Fibroblast of skin of right quadriceps (primary cell): ENCODE results near the gene CNGA3.

ENCODE experiments used
- DNase-seq: peaks from one replicate; pipeline ENCODE4 v3.0.0-alpha.2; 2013

Gene CNGA3

DNA sequence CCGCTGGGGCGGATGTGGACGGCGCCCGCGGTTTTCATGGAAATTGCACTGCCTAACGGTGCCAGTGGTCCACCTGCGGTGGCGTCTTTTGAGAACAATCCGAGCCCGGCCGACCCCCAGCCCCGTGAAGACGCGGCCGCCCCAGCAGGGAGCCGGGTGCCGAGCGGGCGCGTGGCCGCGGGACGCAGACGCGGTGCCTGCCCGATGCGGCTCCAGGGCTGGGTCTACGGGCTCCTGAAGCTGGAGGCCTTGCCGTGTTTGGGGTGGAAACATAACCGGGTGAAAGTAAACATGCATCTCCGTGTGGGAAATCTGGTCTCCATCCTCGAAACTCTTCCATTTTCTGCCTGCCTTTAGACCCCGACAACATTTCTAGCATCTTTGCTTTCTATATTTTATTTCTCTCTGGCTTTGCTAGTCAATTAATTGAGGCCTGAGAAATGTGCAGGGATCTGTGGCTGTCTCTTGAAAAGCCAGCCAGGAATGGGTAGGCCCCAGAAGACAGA lies 99.0 kb downstream of the CNGA3 start:
- DNase-seq = peak; percentile 8

DNA sequence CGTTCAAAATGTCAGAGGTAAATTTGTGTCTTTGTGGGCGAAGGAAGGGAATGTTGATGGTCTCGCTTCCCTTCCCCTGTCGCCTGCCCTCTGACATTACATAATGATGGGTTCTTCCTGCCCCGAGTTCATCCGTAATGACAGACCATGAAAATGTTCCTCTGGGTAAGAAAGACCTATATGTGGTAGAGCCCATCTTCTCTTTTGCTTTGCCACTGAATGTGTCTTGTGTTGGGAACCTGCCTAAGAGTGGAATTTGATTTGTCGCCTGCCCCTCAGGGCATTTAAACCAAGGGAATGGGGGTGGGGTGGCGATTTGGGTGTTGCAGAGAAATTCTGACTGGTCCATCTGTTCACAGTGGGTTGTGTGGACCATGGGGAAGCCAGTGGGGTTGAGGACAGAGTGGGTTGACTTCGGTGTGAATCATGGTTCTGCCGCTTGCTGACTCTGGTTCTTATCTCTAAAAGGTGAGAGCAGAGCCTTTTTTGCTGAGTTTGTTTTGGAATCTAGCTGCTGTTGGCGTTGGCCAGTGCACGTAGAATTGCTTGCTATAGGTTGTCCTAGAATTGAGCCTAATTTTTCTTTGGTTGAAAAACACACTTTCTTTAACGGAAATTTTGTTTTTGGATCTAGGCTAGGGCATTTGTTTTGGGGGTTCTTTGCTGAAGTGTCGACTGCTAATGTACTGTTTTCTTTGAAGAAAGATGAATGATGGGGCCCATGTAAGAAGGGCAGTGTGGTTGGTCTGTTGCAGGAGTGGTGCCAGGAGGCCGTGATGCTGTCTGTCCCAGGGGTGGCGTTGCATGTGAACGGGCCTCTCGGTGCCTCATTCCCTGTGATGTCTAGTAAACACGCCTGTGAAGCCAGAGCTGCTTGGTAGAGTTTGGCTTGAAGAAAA lies 99.7 kb downstream of the CNGA3 start:
- no peak for DNase-seq

DNA sequence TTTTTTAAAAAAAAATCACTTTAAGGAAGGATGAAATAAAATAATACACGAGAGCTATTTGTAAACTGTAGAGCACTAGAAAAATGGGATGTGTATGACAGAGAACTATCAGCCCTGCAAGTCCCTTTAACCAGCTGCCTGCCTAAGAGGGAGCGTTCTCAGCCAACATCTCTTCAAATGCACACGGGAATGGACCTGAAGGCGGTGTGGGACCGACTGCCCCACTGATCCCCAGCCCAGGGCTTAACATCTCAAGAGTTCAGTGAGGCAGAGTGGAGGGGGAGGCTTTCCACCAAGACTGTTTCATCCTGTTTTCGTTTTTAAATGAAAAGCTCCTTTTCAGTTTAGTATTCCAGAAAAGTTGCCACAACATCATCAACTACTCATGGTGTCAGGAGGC lies 100.6 kb downstream of the CNGA3 start:
- no peak for DNase-seq
